Gastroesophageal sphincter (tissue), 3 donors: ENCODE results near the gene HOMER2.

Experiments used
- CTCF ChIP-seq, 4 experiments: fragments of 200-600 bp in 2 of 4; fragments of 450-650 bp in 2 of 4; sonication (generic) in 1 of 4; IDR thresholded peaks; one replicate each; pipeline ENCODE4 v1.5.1; 2017 to 2019; ENCODE audit warnings: antibody characterized with exemption in 4 of 4, mild to moderate bottlenecking in 2 of 4, moderate library complexity in 2 of 4
- POLR2A ChIP-seq, 2 donors: fragments of 450-650 bp; IDR thresholded peaks; one replicate each; pipeline ENCODE4 v1.6.1; 2017; ENCODE audit warnings: antibody characterized with exemption in 2 of 2, mild to moderate bottlenecking in 2 of 2, moderate library complexity in 1 of 2

- TF ChIP-seq CTCF (IDR thresholded peaks at IDR 0.05): no peak
- TF ChIP-seq POLR2A (IDR thresholded peaks at IDR 0.05): no peak
Observed at GRCh38 chr15:82969353-82969752, 16.8 kb upstream of the HOMER2 start.
